IMR-90 (cell line): Measurements from ENCODE around the gene NR2C1. TPM values are rescaled to one million over a fixed set of nuclear protein-coding genes. Genes with fewer than 3 reads are reported as not detected.

Source experiments
- ATAC-seq: fragments of 200-7000 bp; cut with Tn5 transposase; 2 replicates; pipeline ENCODE4 v1.9.1; 2020; ENCODE audit warnings: low read depth, mild to moderate bottlenecking, moderate library complexity
- BruUV-seq: library from RNA; stranded (reverse); fragments of 400-500 nt; replicated peaks from 2 replicates; lab custom pipeline; 2021; lab: Mats Ljungman, UMichigan
- CTCF ChIA-PET: fragments of 300-600 bp; formaldehyde crosslinking; extraction: SDS; loops from one replicate; lab custom pipeline; 2021; ENCODE audit warnings: antibody characterized with exemption; lab: Yijun Ruan, JAX
- POLR2A ChIA-PET: fragments of 300-600 bp; sonication (Branson Sonifier 250); formaldehyde crosslinking; loops from one replicate; lab custom pipeline; 2022; ENCODE audit warnings: antibody characterized with exemption; ENCODE audit not compliant: unreplicated experiment; lab: Charles Lee
- DNase-seq: peaks from one replicate; pipeline ENCODE4 v3.0.0; 2013
- H2AFZ ChIP-seq: replicated peaks from 2 replicates; pipeline ENCODE3; 2013; ENCODE audit warnings: low read length, mild to moderate bottlenecking; ENCODE audit not compliant: poor library complexity
- H2AK5ac ChIP-seq: 2 replicates; pipeline ENCODE4 v1.6.1; 2013; ENCODE audit warnings: low read depth, low read length, inconsistent platforms
- H2AK9ac ChIP-seq: replicated peaks from 2 replicates; pipeline ENCODE3; 2013; ENCODE audit warnings: mild to moderate bottlenecking, low read depth, low read length, moderate library complexity; ENCODE audit not compliant: poor library complexity
- H2BK120ac ChIP-seq: 2 replicates; pipeline ENCODE4 v1.6.1; 2013; ENCODE audit warnings: low read depth, low read length, inconsistent platforms
- H2BK15ac ChIP-seq: 3 replicates; pipeline ENCODE4 v1.6.1; 2013; ENCODE audit warnings: low read depth, low read length, inconsistent platforms
- H2BK20ac ChIP-seq: 2 replicates; pipeline ENCODE4 v1.6.1; 2013; ENCODE audit warnings: low read depth, mild to moderate bottlenecking, inconsistent platforms, low read length, moderate library complexity
- H2BK5ac ChIP-seq: 2 replicates; pipeline ENCODE4 v1.6.1; 2013; ENCODE audit warnings: mild to moderate bottlenecking, low read depth, low read length, inconsistent platforms; ENCODE audit not compliant: poor library complexity, severe bottlenecking
- H3K14ac ChIP-seq: replicated peaks from 2 replicates; pipeline ENCODE4 v1.6.1; 2013; ENCODE audit warnings: low read depth, low read length, inconsistent platforms
- H3K18ac ChIP-seq: 2 replicates; pipeline ENCODE4 v1.6.1; 2013; ENCODE audit warnings: low read depth, low read length, control low read depth
- H3K23ac ChIP-seq: 2 replicates; pipeline ENCODE4 v1.6.1; 2013; ENCODE audit warnings: low read depth, low read length, inconsistent platforms
- H3K27ac ChIP-seq: 2 replicates; pipeline ENCODE4 v1.5.1; 2013; ENCODE audit warnings: mild to moderate bottlenecking, control low read depth, low read length; ENCODE audit not compliant: insufficient read depth
- H3K27me3 ChIP-seq: 2 replicates; pipeline ENCODE4 v1.6.1; 2013; ENCODE audit warnings: low read length; ENCODE audit not compliant: control insufficient read depth, insufficient read depth
- H3K36me3 ChIP-seq: 2 replicates; pipeline ENCODE4 v1.6.1; 2013; ENCODE audit warnings: low read length, mixed read lengths; ENCODE audit not compliant: control insufficient read depth, insufficient read depth
- H3K4ac ChIP-seq: 2 replicates; pipeline ENCODE4 v1.6.1; 2013; ENCODE audit warnings: low read depth, low read length, inconsistent platforms
- H3K4me1 ChIP-seq: 2 replicates; pipeline ENCODE4 v1.6.1; 2013; ENCODE audit warnings: low read length, mixed read lengths; ENCODE audit not compliant: control insufficient read depth, insufficient read depth
- H3K4me2 ChIP-seq: 2 replicates; pipeline ENCODE4 v1.6.1; 2013; ENCODE audit warnings: low read depth, mild to moderate bottlenecking, control low read depth, low read length, moderate library complexity
- H3K4me3 ChIP-seq: 2 replicates; pipeline ENCODE4 v1.5.1; 2013; ENCODE audit warnings: low read depth, mild to moderate bottlenecking, control low read depth, low read length, moderate library complexity; ENCODE audit not compliant: insufficient read depth
- H3K56ac ChIP-seq: 2 replicates; pipeline ENCODE4 v1.6.1; 2013; ENCODE audit warnings: low read length, inconsistent platforms; ENCODE audit not compliant: insufficient read depth; ENCODE audit errors: extremely low read depth
- H3K79me1 ChIP-seq, 2 experiments: 2 replicates each; pipeline ENCODE4 v1.6.1; 2013; ENCODE audit warnings: low read length in 2 of 2, inconsistent platforms in 1 of 2, low read depth in 1 of 2
- H3K9ac ChIP-seq: 2 replicates; pipeline ENCODE4 v1.6.1; 2013; ENCODE audit warnings: low read depth, low read length, control low read depth
- H3K9me1 ChIP-seq: 2 replicates; pipeline ENCODE4 v1.6.1; 2013; ENCODE audit warnings: low read length, inconsistent platforms; ENCODE audit not compliant: insufficient read depth
- H3K9me3 ChIP-seq: 2 replicates; pipeline ENCODE4 v1.6.1; 2013; ENCODE audit warnings: low read length; ENCODE audit not compliant: control insufficient read depth, insufficient read depth
- H4K20me1 ChIP-seq: 2 replicates; pipeline ENCODE4 v1.6.1; 2013; ENCODE audit warnings: low read length, inconsistent platforms; ENCODE audit not compliant: insufficient read depth
- H4K5ac ChIP-seq: 2 replicates; pipeline ENCODE4 v1.6.1; 2013; ENCODE audit warnings: mild to moderate bottlenecking, low read depth, low read length, control low read depth
- H4K8ac ChIP-seq, 2 experiments: 2 replicates each; pipeline ENCODE4 v1.6.1; 2013; ENCODE audit warnings: low read depth in 2 of 2, low read length in 2 of 2, control low read depth in 1 of 2, inconsistent platforms in 1 of 2
- H4K91ac ChIP-seq: 2 replicates; pipeline ENCODE4 v1.6.1; 2013; ENCODE audit warnings: low read depth, low read length, inconsistent platforms; ENCODE audit not compliant: insufficient read depth
- BHLHE40 ChIP-seq: fragments of 150-350 bp; IDR thresholded peaks from 2 replicates; pipeline ENCODE4 v1.6.1; 2016; ENCODE audit warnings: mild to moderate bottlenecking, low read depth, low read length
- CEBPB ChIP-seq: IDR thresholded peaks from 2 replicates; pipeline ENCODE4 v1.6.1; 2012; ENCODE audit warnings: low read depth, low read length, improper control_type of control experiment
- CHD1 ChIP-seq: IDR thresholded peaks from 2 replicates; pipeline ENCODE4 v1.6.1; 2012; ENCODE audit warnings: low read depth, low read length, improper control_type of control experiment
- CTCF ChIP-seq: conservative IDR thresholded peaks from 2 replicates; pipeline ENCODE4 v1.5.1; 2012; ENCODE audit warnings: mild to moderate bottlenecking, low read depth, low read length, improper control_type of control experiment
- ELK1 ChIP-seq: fragments of 150-350 bp; IDR thresholded peaks from 2 replicates; pipeline ENCODE4 v1.6.1; 2016; ENCODE audit warnings: low read depth, mild to moderate bottlenecking, low read length, moderate library complexity, borderline replicate concordance
- FOS ChIP-seq: fragments of 150-350 bp; IDR thresholded peaks from 2 replicates; pipeline ENCODE4 v1.6.1; 2016; ENCODE audit warnings: low read depth, low read length
- MAFK ChIP-seq: IDR thresholded peaks from 2 replicates; pipeline ENCODE4 v1.6.1; 2012; ENCODE audit warnings: low read depth, low read length, improper control_type of control experiment
- MAZ ChIP-seq: IDR thresholded peaks from 2 replicates; pipeline ENCODE4 v1.6.1; 2012; ENCODE audit warnings: low read depth, mild to moderate bottlenecking, low read length, improper control_type of control experiment, moderate library complexity, borderline replicate concordance
- MXI1 ChIP-seq: IDR thresholded peaks from 2 replicates; pipeline ENCODE4 v1.6.1; 2012; ENCODE audit warnings: low read depth, mild to moderate bottlenecking, low read length, moderate library complexity, borderline replicate concordance
- NFE2L2 ChIP-seq: fragments of 150-350 bp; IDR thresholded peaks from 2 replicates; pipeline ENCODE4 v1.6.1; 2016; ENCODE audit warnings: low read depth, mild to moderate bottlenecking, low read length
- POLR2A ChIP-seq: IDR thresholded peaks from 2 replicates; pipeline ENCODE4 v1.6.1; 2012; ENCODE audit warnings: mild to moderate bottlenecking, low read depth, low read length
- RAD21 ChIP-seq: IDR thresholded peaks from 2 replicates; pipeline ENCODE4 v1.6.1; 2012; ENCODE audit warnings: low read length, improper control_type of control experiment
- RCOR1 ChIP-seq: IDR thresholded peaks from 2 replicates; pipeline ENCODE4 v1.6.1; 2012; ENCODE audit warnings: mild to moderate bottlenecking, low read length, improper control_type of control experiment; ENCODE audit not compliant: insufficient replicate concordance
- RFX5 ChIP-seq: IDR thresholded peaks from 2 replicates; pipeline ENCODE4 v1.8.0; 2012; ENCODE audit warnings: low read depth, mild to moderate bottlenecking, low read length, moderate library complexity
- SMC3 ChIP-seq: fragments of 150-350 bp; IDR thresholded peaks from 2 replicates; pipeline ENCODE4 v1.6.1; 2016; ENCODE audit warnings: low read depth, mild to moderate bottlenecking, antibody characterized with exemption, low read length, moderate library complexity
- USF2 ChIP-seq: fragments of 150-350 bp; IDR thresholded peaks from 2 replicates; pipeline ENCODE4 v1.6.1; 2017; ENCODE audit warnings: mild to moderate bottlenecking, antibody characterized with exemption, low read length, low read depth
- WGBS, 2 experiments: methylation state at CpG; one replicate each; pipeline versions ENCODE4 v1.1.5 to v1.1.7; 2013; ENCODE audit warnings: missing lambda C conversion rate in 2 of 2; ENCODE audit not compliant: insufficient read length in 1 of 2; ENCODE audit errors: extremely low coverage in 2 of 2; 5-methylcytosine and 5-hydroxymethylcytosine counted together
- dilution Hi-C: fragments of 300-500 bp; cut with HindIII; formaldehyde crosslinking; loops from one replicate; pipeline ENCODE4 v1.14.3; 2018; ENCODE audit warnings: low sequenced_read_pairs; ENCODE audit not compliant: unreplicated experiment
- in situ Hi-C: fragments of 300-500 bp; cut with MboI; formaldehyde crosslinking; loops from 3 replicates; pipeline ENCODE4 v1.14.3; 2019; ENCODE audit warnings: low sequenced_read_pairs, inconsistent platforms, mixed read lengths
- intact Hi-C: fragments of 100-400 bp; cut with micrococcal nuclease; formaldehyde crosslinking; loops from 2 replicates; pipeline ENCODE4 v1.10.0; 2022
- polyA plus RNA-seq, 3 experiments: library from polyadenylated mRNA; depleted of rRNA; stranded (reverse); fragments of >200 nt; gene quantifications; 2 replicates each; pipeline ENCODE4 v1.2.3, GENCODE V29; 2012; ENCODE audit warnings: low replicate concordance in 1 of 3
- total RNA-seq: library from RNA; depleted of rRNA; stranded (reverse); fragments of >200 nt; gene quantifications from 2 replicates; pipeline ENCODE4 v1.2.3, GENCODE V29; 2012

The NR2C1 gene
- total and polyA plus RNA-seq, 2 of the 4 experiments (the other 2 are of a cell fraction): 12.7 to 14.1 TPM

- dilution Hi-C loops (no loop called here), in situ Hi-C loops (no loop called here), intact Hi-C loops (no loop called here)
- Histone ChIP-seq H3K18ac (no peak overlapping the region), H3K9me3 (no peaks in the 10 kb centered on the region), H3K27me3 (no peaks in the 10 kb centered on the region), H3K56ac (no peak overlapping the region), H3K4me2 (no peak overlapping the region), H3K9ac (no peak overlapping the region), H3K4me1 (no peaks in the 10 kb centered on the region), H2BK120ac (no peak overlapping the region), H3K4me3 (no peak overlapping the region), H3K14ac (no peak overlapping the region), H3K27ac (no peak overlapping the region), H2BK15ac (no peak overlapping the region), H3K9me1 (no peaks in the 10 kb centered on the region), H3K79me1 (no peaks in the 10 kb centered on the region), H3K23ac (no peak overlapping the region), H2BK5ac (no peak overlapping the region), H4K20me1 (no peaks in the 10 kb centered on the region), H4K91ac (no peak overlapping the region), H2AK5ac (no peak overlapping the region), H4K5ac (no peak overlapping the region), H3K36me3 (no peaks in the 10 kb centered on the region; the same call in 1 of the 2 replicates), H2AFZ (no peak overlapping the region), H2AK9ac (no peak overlapping the region), H3K4ac (no peak overlapping the region), H2BK20ac (no peak overlapping the region), H4K8ac (no peak overlapping the region)
- TF ChIP-seq ELK1: no peak
- no peak for TF ChIP-seq MAFK
- TF ChIP-seq CHD1: no peak
- TF ChIP-seq CTCF: no peak
- TF ChIP-seq MXI1: no peak
- no peak for TF ChIP-seq NFE2L2
- TF ChIP-seq RCOR1: no peak
- no peak for TF ChIP-seq CEBPB
- no peak for TF ChIP-seq FOS
- no peak for TF ChIP-seq POLR2A
- TF ChIP-seq RAD21: no peak
- TF ChIP-seq BHLHE40: no peak
- TF ChIP-seq SMC3: no peak
- no peak for TF ChIP-seq MAZ
- no peak for TF ChIP-seq RFX5
- TF ChIP-seq USF2: no peak
- BruUV-seq: no TSS peak
- DNase-seq (no peak), ATAC-seq (no peak)
- CTCF ChIA-PET: no interaction called here
- WGBS, 2 experiments: no CpG with 5 or more reads among the region's 1 CpG
- POLR2A ChIA-PET: no interaction called here
Measured at GRCh38 chr12:95017482-95017881, 55.9 kb downstream of the NR2C1 start.
